GM19351 (cell line): ENCODE data around the gene HBM.
"Not testable (repeated sequence)": the region's sequence is repeated elsewhere in the genome, so short reads cannot be mapped to it uniquely, and the experiment has no call there.

Experiments
- ATAC-seq: cut with Tn5 transposase; IDR thresholded peaks from one replicate; pipeline ENCODE4 v1.9.1; 2021; ENCODE audit warnings: mild to moderate bottlenecking, moderate library complexity; ENCODE audit not compliant: unreplicated experiment

Gene HBM

DNA sequence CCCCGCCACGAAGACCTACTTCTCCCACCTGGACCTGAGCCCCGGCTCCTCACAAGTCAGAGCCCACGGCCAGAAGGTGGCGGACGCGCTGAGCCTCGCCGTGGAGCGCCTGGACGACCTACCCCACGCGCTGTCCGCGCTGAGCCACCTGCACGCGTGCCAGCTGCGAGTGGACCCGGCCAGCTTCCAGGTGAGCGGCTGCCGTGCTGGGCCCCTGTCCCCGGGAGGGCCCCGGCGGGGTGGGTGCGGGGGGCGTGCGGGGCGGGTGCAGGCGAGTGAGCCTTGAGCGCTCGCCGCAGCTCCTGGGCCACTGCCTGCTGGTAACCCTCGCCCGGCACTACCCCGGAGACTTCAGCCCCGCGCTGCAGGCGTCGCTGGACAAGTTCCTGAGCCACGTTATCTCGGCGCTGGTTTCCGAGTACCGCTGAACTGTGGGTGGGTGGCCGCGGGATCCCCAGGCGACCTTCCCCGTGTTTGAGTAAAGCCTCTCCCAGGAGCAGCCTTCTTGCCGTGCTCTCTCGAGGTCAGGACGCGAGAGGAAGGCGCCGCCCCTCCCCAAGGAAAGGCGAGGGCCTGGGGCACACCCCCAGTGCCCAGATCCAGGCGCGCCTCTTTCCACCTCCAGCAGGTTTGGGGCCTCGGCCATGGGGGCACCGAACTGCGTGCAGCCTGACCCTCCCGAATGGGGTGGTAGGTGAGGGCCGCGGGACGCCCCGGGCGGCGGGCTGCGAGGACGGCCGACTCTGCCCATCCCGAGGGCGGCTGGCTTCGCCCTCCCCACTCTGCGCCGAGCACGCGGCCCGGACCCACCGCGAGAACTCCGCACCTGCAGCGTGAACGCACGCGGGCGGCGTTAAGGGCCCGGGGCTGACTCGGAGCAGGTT, 15.1 kb downstream of the HBM start:
- no peak for ATAC-seq

DNA sequence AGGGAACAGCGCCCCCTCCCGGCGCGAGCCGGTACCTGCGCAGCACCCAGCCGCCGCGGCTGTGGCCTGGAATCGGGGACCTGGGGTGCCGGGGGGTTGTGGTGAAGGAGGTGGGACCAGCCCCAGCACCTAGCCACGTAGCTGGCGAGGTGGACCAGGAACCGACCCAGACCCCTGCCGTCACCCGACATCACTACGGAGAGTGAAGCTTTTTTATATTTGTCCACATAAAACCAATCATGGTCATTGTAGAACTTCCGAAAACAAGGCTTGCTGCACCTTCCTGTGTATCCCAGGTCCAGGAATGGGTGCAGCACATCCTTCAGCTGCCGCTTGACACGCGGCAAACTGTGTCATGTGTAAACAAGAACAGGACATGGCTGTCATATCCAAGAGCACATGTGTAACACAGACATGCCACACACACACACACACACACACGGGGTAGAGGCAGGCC, 15.8 kb downstream of the HBM start:
- ATAC-seq, result no peak

DNA sequence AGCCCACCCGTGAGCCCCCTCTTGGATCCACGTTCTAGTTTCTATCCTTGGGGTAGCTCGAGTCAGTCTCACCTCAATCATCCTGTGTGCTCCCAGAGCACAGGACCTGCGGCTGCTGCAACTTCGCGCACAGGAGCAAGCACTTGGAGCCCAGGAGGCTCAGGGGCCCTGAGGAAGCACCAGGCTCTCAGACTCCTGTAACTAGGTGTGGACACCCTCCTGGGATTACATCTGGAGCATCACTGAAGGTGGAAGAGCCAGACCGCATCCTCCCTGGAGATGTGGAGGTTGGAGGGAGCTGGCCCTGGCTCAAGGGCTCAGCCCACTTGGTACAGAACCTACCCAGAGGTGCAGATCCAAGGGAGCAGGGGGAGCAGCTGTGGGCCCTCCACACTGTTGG, 17.2 kb downstream of the HBM start:
- no peak for ATAC-seq

GRCh38 chr16:185213-185612, 19.4 kb downstream of the HBM start:
- no peak for ATAC-seq

DNA sequence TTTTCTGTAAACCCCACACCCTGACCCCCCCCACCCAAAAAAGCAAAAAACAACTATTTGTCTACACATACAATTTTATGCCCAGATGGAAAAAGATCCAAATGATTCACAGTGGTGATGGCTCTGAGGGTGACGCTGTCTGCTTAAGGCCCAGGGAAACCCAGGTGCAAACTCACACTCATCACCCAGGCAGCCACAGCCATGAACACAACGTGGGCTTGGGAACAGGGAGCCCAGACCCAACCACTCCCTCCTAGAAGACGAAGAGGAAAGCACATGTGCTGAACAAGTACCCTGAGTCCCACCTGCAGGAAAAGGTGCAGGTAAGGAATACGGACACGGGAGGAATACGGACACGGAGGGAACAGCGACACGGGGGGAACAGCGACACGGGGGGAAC, 19.9 kb downstream of the HBM start:
- ATAC-seq, result no peak

GRCh38 chr16:187330-187729, 21.6 kb downstream of the HBM start:
- ATAC-seq, result no peak

- no peak for ATAC-seq
These were observed 22.9 kb downstream of the HBM start for GRCh38 chr16:188674-189073.

DNA sequence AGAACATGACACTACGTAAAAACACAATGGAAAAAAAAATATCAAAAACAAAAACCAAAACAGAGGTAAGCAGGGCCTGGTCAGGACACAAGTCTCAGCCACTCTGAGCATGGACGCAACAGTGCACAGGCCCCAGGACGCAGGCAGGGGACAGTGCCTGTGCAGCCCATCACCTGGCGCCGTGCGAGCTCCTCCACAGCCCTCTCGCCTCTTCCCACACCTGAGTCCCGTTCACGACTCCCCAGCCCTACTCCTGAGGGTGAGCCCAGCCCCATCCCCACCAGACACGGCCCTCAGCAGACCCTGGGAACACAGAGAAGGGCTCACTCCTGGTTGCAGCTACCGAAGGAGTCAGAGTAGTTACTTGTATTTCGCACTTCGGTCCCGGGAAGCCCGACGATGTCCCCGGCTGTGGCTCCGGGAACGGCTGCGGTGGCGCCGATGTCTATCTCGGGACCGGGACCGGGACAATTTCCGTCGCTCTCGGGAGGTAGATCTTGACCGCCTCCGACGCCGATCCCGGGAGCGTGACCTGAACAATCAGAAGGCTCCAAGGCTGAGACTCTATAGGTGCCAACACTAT, 23.9 kb downstream of the HBM start:
- ATAC-seq, result no peak

- ATAC-seq, result no peak
These were observed 26.1 kb downstream of the HBM start for GRCh38 chr16:191831-192230.

- no peak for ATAC-seq
These were observed 26.9 kb downstream of the HBM start for GRCh38 chr16:192686-193085.

DNA sequence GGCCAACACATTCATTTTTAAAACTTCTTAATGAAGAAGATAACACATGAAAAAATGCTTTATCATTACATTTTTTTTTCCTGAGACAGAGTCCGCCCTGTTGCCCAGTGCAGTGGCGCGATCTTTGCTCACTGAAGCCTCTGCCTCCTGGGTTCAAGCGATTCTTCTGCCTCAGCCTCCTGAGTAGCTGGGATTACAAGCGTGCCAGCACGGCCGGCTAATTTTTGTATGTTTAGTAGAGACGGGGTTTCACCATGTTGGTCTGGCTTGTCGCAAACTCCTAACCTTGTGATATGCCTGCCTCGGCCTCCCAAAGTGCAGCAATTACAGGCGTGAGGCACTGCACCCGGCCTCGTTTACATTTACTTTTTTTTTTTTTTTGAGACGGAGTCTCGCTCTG, 27.7 kb downstream of the HBM start:
- no peak for ATAC-seq

GRCh38 chr16:194516-194915, 28.7 kb downstream of the HBM start:
- ATAC-seq, result no peak

GRCh38 chr16:200388-200787, 34.6 kb downstream of the HBM start:
- no peak for ATAC-seq

- ATAC-seq, result no peak
These were observed 37.5 kb downstream of the HBM start for GRCh38 chr16:203246-203645.

DNA sequence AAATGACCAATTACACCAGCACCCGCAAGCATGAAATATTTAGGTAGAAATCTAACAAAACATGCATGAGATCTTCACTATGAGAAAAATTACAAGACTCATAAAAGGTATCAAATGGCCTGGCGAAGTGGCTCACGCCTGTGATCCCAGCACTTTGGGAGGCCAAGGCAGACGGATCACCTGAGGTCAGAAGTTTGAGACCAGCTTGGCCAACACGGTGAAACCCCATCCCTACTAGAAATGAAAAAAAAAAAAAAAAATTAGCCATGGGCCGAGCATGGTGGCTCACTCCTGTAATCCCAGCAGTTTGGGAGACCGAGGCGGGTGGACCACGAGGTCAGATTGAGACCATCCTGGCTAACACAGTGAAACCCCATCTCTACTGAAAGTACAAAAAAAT, 38.3 kb downstream of the HBM start:
- ATAC-seq, result not testable (repeated sequence)

- not testable (repeated sequence) for ATAC-seq
These were observed 43.6 kb downstream of the HBM start for GRCh38 chr16:209359-209758.

- not testable (repeated sequence) for ATAC-seq
These were observed 45.9 kb downstream of the HBM start for GRCh38 chr16:211631-212180.

GRCh38 chr16:212999-213398, 47.2 kb downstream of the HBM start:
- ATAC-seq, result no peak
